Endodermal cell (in vitro differentiated cells): ENCODE data around the gene RPS6KA2. TPM values are rescaled to one million over a fixed set of nuclear protein-coding genes. Genes with fewer than 3 reads are reported as not detected.
A peak's percentile ranks its signal among the peaks of the same experiment; 100 is the strongest.

Experiments used
- DNase-seq: peaks from one replicate; pipeline ENCODE4 v3.0.0-alpha.2; 2017
- H3K27ac ChIP-seq: 2 replicates; pipeline ENCODE4 v1.5.1; 2013; ENCODE audit warnings: mild to moderate bottlenecking, low read depth, low read length, moderate library complexity
- H3K27me3 ChIP-seq: 2 replicates; pipeline ENCODE4 v1.6.1; 2013; ENCODE audit warnings: mild to moderate bottlenecking, low read length, moderate library complexity; ENCODE audit not compliant: insufficient read depth, control insufficient read depth, poor library complexity, severe bottlenecking
- H3K36me3 ChIP-seq: 2 replicates; pipeline ENCODE4 v1.7.0; 2013; ENCODE audit warnings: mild to moderate bottlenecking, low read length, moderate library complexity; ENCODE audit not compliant: control insufficient read depth, insufficient read depth
- H3K4me1 ChIP-seq: one replicate; pipeline ENCODE4 v1.7.0; 2013; ENCODE audit warnings: low read length; ENCODE audit not compliant: control insufficient read depth, insufficient read depth
- H3K4me3 ChIP-seq: 2 replicates; pipeline ENCODE4 v1.5.1; 2013; ENCODE audit warnings: mild to moderate bottlenecking, low read length, moderate library complexity
- H3K9ac ChIP-seq: 2 replicates; pipeline ENCODE4 v1.6.1; 2013; ENCODE audit warnings: mild to moderate bottlenecking, low read length, moderate library complexity; ENCODE audit not compliant: poor library complexity, severe bottlenecking; ENCODE audit errors: extremely low read depth
- H3K9me3 ChIP-seq: 2 replicates; pipeline ENCODE4 v1.6.1; 2013; ENCODE audit warnings: mild to moderate bottlenecking, low read length, moderate library complexity; ENCODE audit not compliant: control insufficient read depth
- H3K27ac Mint-ChIP-seq: 2 replicates; pipeline ENCODE4 v1.8.0; 2020; ENCODE audit warnings: mixed read lengths
- H3K27me3 Mint-ChIP-seq: 2 replicates; pipeline ENCODE4 v1.8.0; 2021; ENCODE audit warnings: mild to moderate bottlenecking, mixed read lengths; ENCODE audit not compliant: insufficient read depth
- H3K36me3 Mint-ChIP-seq: 2 replicates; pipeline ENCODE4 v1.8.0; 2020; ENCODE audit warnings: low read depth, mixed read lengths
- H3K4me1 Mint-ChIP-seq: 2 replicates; pipeline ENCODE4 v1.8.0; 2020; ENCODE audit warnings: mixed read lengths
- H3K4me3 Mint-ChIP-seq: 2 replicates; pipeline ENCODE4 v1.8.0; 2020; ENCODE audit warnings: mild to moderate bottlenecking, moderate library complexity, mixed read lengths
- H3K9me3 Mint-ChIP-seq: 2 replicates; pipeline ENCODE4 v1.8.0; 2020; ENCODE audit warnings: mild to moderate bottlenecking, mixed read lengths
- WGBS, 2 experiments: methylation state at CpG; one replicate each; pipeline versions ENCODE4 v1.1.5 to v1.1.7; 2013; ENCODE audit warnings: missing lambda C conversion rate in 2 of 2, mixed read lengths in 1 of 2; ENCODE audit not compliant: insufficient coverage in 1 of 2, insufficient read length in 1 of 2; 5-methylcytosine and 5-hydroxymethylcytosine counted together
- total RNA-seq, 2 donors: library from RNA; stranded (reverse); fragmentation: NEBNext Ultra II Directional in 1 of 2; extraction: Animal tissue kit (Norgen Biotek cat#: 25700) in 1 of 2; gene quantifications; 2 replicates in 1 of 2; 3 replicates in 1 of 2; pipeline ENCODE4 v1.2.1, GENCODE V29; 2021
- TF ChIP-seq, protein P1 (sequence below): fragments of 200-600 bp; sonication (generic); conservative IDR thresholded peaks from 2 replicates; pipeline ENCODE4 v1.5.0; 2021; ENCODE audit warnings: antibody characterized with exemption, mild to moderate bottlenecking

RPS6KA2 gene
- total RNA-seq, 2 donors from 2014 or later: 17.9 to 23.9 TPM

DNA sequence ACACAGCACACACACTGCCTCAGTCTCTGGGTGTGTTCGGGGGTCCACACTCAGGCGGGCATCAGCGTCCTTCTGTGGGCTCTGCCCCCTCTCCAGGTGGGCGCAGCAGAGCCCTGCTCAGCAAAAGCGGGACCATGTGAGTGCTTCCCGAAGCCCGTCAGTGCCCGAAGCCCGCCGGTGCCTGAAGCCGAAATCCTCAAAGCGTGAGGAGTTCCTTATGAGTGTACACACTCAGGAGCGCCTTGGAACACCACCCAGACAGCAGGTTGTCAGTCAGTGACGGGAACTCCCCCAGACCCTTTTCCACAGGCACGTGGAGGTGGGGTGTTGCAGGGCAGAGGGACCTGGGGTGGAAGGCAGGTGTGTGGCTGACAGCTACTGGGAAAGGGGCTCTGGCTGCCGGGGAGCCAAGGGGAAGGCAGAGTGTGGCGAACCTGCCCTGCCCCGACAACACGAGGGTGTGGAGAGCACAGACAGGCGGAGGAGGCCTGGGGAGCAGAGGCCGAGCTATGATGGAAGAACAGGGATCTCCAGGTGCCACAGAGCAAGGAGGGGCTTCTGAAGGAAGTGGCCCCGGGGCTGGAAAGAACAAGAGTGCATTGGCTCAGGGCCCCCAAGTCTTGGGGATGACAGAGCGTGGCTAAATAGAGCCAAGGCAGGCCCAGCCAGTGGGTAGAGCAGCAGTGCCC, 128.2 kb downstream of the RPS6KA2 start:
- H3K27ac ChIP-seq: no peak overlapping the region
- no peaks in the 10 kb centered on the region for H3K27me3 ChIP-seq
- peaks cover 34% of the 10 kb centered on the region for H3K36me3 Mint-ChIP-seq
- H3K27me3 Mint-ChIP-seq: no peaks in the 10 kb centered on the region
- H3K9me3 Mint-ChIP-seq: no peaks in the 10 kb centered on the region
- DNase-seq: no peak
- H3K4me1 ChIP-seq: no peaks in the 10 kb centered on the region
- no peak overlapping the region for H3K9ac ChIP-seq
- 95 to 98% methylated on average over 16 to 23 of the region's 23 CpGs for WGBS, 2 experiments
- H3K27ac Mint-ChIP-seq: no peak overlapping the region
- H3K9me3 ChIP-seq: no peaks in the 10 kb centered on the region
- H3K4me3 ChIP-seq: no peak overlapping the region
- H3K36me3 ChIP-seq: peaks cover 8% of the 10 kb centered on the region
- TF ChIP-seq, protein P1, sequence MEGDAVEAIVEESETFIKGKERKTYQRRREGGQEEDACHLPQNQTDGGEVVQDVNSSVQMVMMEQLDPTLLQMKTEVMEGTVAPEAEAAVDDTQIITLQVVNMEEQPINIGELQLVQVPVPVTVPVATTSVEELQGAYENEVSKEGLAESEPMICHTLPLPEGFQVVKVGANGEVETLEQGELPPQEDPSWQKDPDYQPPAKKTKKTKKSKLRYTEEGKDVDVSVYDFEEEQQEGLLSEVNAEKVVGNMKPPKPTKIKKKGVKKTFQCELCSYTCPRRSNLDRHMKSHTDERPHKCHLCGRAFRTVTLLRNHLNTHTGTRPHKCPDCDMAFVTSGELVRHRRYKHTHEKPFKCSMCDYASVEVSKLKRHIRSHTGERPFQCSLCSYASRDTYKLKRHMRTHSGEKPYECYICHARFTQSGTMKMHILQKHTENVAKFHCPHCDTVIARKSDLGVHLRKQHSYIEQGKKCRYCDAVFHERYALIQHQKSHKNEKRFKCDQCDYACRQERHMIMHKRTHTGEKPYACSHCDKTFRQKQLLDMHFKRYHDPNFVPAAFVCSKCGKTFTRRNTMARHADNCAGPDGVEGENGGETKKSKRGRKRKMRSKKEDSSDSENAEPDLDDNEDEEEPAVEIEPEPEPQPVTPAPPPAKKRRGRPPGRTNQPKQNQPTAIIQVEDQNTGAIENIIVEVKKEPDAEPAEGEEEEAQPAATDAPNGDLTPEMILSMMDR: no peak
- no peaks in the 10 kb centered on the region for H3K4me1 Mint-ChIP-seq
- H3K4me3 Mint-ChIP-seq: no peak overlapping the region

DNA sequence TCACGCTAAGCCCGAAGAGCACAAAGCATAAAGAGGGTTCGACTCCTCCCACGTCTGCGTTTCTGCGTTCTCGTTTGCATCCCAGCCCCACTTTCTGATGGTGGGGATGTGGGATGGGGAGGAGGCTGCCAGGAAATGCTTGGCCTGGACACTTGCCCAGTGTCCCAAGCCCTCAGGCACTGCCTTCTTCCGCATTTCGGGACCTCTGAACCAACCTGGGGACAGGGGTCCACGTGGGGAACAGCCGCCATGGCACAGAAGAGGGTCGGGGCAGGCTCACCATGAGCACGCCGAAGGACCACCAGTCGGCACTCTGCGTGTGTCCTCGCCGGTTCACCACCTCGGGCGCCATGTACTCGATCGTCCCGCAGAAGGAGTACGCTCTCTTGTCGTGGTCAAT, 128.8 kb downstream of the RPS6KA2 start:
- Histone ChIP-seq H3K9me3 (no peaks in the 10 kb centered on the region), H3K27me3 (no peaks in the 10 kb centered on the region), H3K36me3 (peaks cover 2% of the 10 kb centered on the region), H3K9ac (no peak overlapping the region), H3K4me1 (no peaks in the 10 kb centered on the region), H3K4me3 (no peak overlapping the region), H3K27ac (no peak overlapping the region)
- Mint-ChIP-seq H3K4me3 (no peak overlapping the region), H3K9me3 (no peaks in the 10 kb centered on the region), H3K27me3 (no peaks in the 10 kb centered on the region), H3K27ac (no peak overlapping the region), H3K36me3 (peaks cover 30% of the 10 kb centered on the region), H3K4me1 (no peaks in the 10 kb centered on the region)
- TF ChIP-seq, protein P1: no peak
- 92 to 93% methylated on average over 23 to 25 of the region's 25 CpGs for WGBS, 2 experiments
- DNase-seq: peak; percentile 36

GRCh38 chr6:166497087-166497899, 129.8 kb downstream of the RPS6KA2 start:
- Histone ChIP-seq H3K9me3 (no peaks in the 10 kb centered on the region), H3K27ac (no peak overlapping the region), H3K4me3 (no peak overlapping the region), H3K36me3 (no peaks in the 10 kb centered on the region), H3K4me1 (no peaks in the 10 kb centered on the region), H3K9ac (no peak overlapping the region), H3K27me3 (no peaks in the 10 kb centered on the region)
- peaks cover 29% of the 10 kb centered on the region for H3K36me3 Mint-ChIP-seq
- WGBS, 2 experiments: 91 to 92% methylated on average over 26 to 32 of the region's 32 CpGs
- no peaks in the 10 kb centered on the region for H3K4me1 Mint-ChIP-seq
- no peak overlapping the region for H3K27ac Mint-ChIP-seq
- H3K27me3 Mint-ChIP-seq: no peaks in the 10 kb centered on the region
- no peak overlapping the region for H3K4me3 Mint-ChIP-seq
- TF ChIP-seq, protein P1: no peak
- DNase-seq: no peak
- no peaks in the 10 kb centered on the region for H3K9me3 Mint-ChIP-seq
